NCI-H2029 treated with DMSO at 0.1 percent for 48 hours (cell line): ENCODE results near the gene WDFY4.
"Not testable (repeated sequence)": the region's sequence is repeated elsewhere in the genome, so short reads cannot be mapped to it uniquely, and the experiment has no call there.

Source experiments
- DNase-seq: peaks from one replicate; lab custom pipeline; 2025; lab: John Stamatoyannopoulos, UW

Gene WDFY4

DNA sequence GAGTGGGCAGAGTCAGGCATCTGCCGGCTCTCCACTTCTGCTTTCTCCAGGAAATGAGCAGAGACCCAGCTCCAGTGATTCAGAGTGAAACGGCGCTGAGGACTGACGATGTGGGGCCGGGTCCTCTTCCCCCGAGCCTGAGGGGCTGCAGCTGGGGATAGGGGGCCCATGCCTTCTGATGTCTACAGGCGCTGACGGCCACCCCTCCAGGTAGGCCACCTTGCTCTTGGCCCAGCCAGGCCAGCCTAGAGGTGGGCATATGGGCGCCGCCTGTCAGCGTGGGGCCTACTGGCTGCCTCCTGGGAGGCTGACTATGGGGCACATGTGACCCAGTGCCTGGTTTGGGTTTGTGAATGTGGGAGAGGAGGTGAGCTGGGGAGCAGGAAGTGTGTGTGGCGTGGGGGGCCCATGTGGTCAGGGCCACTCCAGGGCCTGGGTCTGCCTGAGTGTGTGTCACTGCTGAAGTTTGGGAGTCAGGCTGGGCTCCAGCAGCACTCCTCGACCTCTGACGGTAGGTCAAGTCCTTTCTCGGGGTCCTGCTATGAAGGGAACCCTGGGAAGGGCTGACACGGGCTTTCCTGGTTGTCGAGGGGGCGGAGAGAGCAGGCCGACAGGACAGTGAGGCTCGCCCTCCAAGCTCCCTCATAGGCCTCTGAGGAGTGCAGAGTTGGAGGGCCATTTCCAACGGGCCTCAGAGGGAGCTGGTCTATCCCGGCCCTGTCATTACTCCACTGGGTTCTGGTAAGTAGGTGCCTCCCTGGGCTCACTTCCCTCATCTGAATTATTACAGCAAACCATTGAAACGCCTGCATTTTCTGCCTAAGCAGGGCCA, at the start of gene WDFY4:
Gene WDFY4, plus strand, starts transcription at position 82 of the 832 bp plus-strand sequence. CDS start 24,860 bp downstream, outside the sequence.
- no peak for DNase-seq

GRCh38 chr10:48634984-48635557, 49.6 kb upstream of the WDFY4 start:
- no peak for DNase-seq

DNA sequence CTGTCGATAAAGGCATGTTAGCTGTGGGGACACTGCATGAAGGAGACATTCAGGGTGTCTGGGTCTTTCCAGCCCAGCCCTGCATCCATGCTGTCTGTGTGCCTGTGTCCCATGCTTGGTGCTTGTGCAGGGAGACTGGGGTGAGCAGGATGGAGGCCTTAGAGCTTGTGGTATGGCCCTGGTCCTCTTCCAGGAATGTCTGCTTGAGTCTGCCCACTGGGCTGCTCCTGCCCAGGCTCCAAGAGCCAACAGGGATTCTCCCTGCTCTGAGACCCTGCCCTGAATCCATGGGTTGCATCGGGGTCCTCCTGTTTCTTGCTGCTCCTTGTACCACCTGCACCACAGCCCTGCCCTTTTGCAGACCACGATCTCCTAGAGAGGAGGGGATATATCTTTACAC, 48.4 kb upstream of the WDFY4 start:
- DNase-seq, result no peak

- no peak for DNase-seq
Observed at GRCh38 chr10:48636901-48637300, 47.8 kb upstream of the WDFY4 start.

GRCh38 chr10:48638158-48638557, 46.5 kb upstream of the WDFY4 start:
- no peak for DNase-seq

GRCh38 chr10:48638739-48639527, 45.7 kb upstream of the WDFY4 start:
- DNase-seq, result no peak

DNA sequence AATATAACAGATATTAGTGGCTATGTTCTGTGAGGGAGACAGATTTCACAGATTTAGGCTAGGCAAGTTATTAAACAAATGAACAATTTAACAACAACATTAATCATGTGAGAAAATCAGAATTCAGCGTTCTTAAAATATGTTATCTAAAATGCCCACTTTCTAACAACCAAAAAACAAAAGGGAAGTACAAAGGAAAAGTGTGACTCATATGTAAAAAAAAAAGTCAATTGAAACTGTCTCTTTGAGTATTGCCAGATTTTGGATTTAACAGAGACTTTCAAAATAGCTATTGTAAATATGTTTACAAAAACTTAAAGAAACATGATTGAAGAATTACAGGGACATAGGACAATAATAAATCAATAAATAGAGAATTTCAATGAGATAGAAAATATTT, 45.0 kb upstream of the WDFY4 start:
- DNase-seq, result no peak

DNA sequence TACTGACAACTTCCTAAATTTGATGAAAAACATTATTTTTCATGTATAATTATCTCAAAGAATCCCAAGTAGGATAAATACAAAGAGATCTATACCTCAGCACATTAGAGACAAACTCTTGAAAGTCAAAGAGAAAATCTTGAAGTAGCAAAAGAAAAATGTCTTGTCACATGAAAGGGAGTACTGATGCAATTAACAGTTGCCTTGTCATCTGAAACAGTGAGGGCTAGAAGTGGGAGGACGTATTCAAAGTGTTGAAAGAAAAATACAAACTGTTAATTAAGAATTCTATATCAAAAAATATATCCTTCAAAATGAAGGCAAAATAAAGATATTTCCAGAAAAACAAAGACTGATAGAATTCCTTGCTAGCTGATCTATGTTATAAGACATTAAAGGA, 44.3 kb upstream of the WDFY4 start:
- no peak for DNase-seq

GRCh38 chr10:48641099-48641690, 43.5 kb upstream of the WDFY4 start:
- DNase-seq, result not testable (repeated sequence)

DNA sequence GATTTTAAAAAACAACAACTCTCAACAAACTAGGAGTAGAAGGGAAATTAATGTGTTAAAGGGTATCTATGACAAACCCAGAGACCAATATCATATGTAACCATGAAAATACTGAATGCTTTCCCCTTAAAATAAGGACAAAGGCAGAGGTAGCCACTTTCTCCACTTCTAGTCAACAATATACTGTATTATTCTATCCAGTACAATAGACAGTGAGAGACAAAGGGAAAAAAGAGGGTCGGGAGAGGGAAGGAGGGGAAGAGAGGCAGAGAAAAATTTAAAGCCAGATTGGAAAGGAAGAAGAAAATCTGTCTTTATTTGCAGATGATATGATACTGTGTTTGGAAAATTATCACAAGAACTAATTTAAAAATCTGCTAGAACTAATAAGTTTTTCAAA, 39.1 kb upstream of the WDFY4 start:
- DNase-seq, result no peak

DNA sequence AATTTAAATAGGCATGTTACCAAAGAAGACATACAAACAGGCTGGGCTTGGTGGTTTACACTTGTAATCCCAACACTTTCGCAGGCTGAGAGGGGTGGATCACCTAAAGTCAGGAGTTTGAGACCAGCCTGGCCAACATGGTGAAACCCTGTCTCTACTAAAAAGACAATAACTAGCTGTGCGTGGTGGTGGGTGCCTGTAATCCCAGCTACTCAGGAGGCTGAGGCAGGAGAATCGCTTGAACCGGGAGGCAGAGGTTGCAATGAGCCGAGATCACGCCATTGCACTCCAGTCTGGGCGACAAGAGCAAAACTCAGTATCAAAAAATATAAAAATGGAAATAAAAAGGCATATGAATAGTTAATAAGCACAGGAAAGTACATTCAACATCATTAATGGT, 37.6 kb upstream of the WDFY4 start:
- not testable (repeated sequence) for DNase-seq

DNA sequence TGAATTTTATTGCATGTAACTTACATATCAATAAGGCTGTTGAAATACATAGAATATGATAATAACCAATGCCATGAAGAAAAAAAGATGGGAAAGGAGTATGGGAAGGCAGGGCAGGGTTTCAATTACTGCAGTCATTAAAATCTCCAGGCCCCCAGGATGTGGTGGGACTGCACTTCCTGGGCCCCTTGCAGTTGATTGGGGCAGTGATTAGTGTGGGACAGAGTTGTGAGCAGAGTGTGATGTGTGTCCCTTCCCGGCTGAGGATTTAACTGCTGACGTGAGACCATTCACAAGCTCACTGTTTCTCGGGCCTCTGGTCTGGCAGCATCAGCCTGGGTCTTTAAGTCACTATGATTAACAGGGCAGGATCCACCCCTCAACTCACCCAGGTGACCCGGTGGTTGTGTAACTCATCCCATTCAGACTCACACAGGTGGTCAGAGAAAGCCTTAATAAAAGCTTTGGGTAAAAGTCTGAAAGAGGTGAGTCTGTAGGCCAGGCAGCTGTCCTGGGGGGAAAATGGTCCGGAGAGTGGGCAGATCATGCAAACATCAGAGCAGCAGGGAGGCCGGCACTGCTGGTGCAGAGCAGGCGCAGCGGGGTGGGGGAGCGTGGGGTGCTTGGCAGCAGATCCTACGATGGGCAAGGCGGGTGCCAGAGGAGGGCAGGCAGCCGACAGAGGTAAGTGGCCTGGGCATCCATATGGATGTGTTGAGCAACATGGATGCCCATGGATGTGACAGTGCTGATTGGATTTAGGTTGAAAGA, 36.3 kb upstream of the WDFY4 start:
- no peak for DNase-seq

- DNase-seq, result no peak
Observed at GRCh38 chr10:48649349-48649944, 35.2 kb upstream of the WDFY4 start.

GRCh38 chr10:48651293-48651692, 33.4 kb upstream of the WDFY4 start:
- no peak for DNase-seq

- no peak for DNase-seq
Observed at GRCh38 chr10:48651839-48652238, 32.8 kb upstream of the WDFY4 start.

GRCh38 chr10:48652344-48652743, 32.3 kb upstream of the WDFY4 start:
- no peak for DNase-seq

- DNase-seq, result no peak
Observed at GRCh38 chr10:48653347-48653746, 31.3 kb upstream of the WDFY4 start.

DNA sequence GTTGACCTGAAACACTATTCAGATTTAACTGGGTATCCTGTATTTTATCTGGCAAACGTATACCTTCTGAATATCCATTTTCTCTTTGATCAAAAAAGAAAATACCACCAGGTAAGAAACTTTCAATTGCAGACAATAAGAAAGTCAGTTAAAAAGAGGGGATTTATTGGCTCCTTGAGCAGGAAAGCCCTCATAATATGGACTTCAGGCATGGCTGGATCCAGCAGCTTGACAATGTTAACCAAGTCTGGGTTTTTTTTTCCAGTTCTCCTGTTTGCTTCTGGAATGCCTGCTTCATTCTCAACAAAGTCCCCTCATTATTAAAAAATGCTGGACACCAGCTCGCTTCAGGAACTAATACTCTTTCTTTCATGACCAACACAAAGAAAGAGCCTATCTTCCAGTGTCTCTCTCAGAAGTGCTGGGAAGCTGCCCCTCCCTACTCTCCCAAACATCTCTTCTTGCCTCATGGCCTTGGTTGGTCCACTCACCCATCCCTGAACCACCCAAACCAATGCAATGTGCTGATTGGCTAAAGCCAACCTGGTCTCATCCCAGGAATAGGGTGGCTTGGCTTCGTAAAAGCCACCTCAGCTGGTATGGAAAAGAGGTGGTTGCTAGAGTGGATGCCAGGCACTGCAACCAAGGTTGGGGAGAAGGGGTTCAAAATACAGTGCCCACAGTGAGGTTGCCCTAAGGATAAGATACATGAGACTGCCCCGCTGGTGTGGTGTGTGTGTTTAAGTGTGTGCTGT, 30.6 kb upstream of the WDFY4 start:
- DNase-seq, result no peak

GRCh38 chr10:48655411-48656240, 29.0 kb upstream of the WDFY4 start:
- no peak for DNase-seq
